Fibroblast of villous mesenchyme (primary cell): ENCODE measurements around the gene ENPEP. TPM values are rescaled to one million over a fixed set of nuclear protein-coding genes. Genes with fewer than 3 reads are reported as not detected.
"Not testable (repeated sequence)": the region's sequence is repeated elsewhere in the genome, so short reads cannot be mapped to it uniquely, and the experiment has no call there.

ENCODE experiments used
- DNase-seq: peaks from one replicate; pipeline ENCODE4 v3.0.0-alpha.2; 2010; ENCODE audit warnings: low read depth
- H3K4me3 ChIP-seq: 2 replicates; pipeline ENCODE4 v1.5.1; 2011; ENCODE audit warnings: low read depth, mild to moderate bottlenecking, low read length
- total RNA-seq: library from RNA; depleted of rRNA; stranded (reverse); fragments of >200 nt; gene quantifications from 2 replicates; pipeline ENCODE4 v1.2.3, GENCODE V29; 2012
- TF ChIP-seq, protein P1 (sequence below): IDR thresholded peaks from 2 replicates; pipeline ENCODE4 v1.5.1; 2012; ENCODE audit warnings: low read depth, mild to moderate bottlenecking, low read length; ENCODE audit not compliant: insufficient read depth

The ENPEP gene
- total RNA-seq, 1 donor = 0.43 TPM

DNA sequence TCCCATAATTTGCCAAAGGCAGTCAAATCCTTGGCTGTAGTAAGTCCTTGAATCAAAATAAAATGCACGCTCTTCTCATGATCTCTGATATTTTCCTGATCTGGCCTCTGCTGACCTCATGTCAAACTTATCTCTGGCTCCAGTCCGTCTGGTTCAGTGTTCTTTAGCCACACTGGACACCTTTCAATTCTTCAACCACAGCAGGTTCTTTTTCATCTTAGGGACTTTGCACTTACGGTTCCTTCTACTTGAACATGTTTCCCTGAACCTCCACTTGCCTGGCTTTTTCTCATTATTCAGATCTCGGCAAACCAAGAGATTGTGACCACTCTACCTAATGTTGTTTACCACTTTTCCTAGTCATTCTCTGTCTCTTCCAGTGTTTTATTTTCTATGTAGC is 10.3 kb downstream of the ENPEP start:
- no peak overlapping the region for H3K4me3 ChIP-seq
- TF ChIP-seq, protein P1, sequence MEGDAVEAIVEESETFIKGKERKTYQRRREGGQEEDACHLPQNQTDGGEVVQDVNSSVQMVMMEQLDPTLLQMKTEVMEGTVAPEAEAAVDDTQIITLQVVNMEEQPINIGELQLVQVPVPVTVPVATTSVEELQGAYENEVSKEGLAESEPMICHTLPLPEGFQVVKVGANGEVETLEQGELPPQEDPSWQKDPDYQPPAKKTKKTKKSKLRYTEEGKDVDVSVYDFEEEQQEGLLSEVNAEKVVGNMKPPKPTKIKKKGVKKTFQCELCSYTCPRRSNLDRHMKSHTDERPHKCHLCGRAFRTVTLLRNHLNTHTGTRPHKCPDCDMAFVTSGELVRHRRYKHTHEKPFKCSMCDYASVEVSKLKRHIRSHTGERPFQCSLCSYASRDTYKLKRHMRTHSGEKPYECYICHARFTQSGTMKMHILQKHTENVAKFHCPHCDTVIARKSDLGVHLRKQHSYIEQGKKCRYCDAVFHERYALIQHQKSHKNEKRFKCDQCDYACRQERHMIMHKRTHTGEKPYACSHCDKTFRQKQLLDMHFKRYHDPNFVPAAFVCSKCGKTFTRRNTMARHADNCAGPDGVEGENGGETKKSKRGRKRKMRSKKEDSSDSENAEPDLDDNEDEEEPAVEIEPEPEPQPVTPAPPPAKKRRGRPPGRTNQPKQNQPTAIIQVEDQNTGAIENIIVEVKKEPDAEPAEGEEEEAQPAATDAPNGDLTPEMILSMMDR = no peak
- DNase-seq = no peak

DNA sequence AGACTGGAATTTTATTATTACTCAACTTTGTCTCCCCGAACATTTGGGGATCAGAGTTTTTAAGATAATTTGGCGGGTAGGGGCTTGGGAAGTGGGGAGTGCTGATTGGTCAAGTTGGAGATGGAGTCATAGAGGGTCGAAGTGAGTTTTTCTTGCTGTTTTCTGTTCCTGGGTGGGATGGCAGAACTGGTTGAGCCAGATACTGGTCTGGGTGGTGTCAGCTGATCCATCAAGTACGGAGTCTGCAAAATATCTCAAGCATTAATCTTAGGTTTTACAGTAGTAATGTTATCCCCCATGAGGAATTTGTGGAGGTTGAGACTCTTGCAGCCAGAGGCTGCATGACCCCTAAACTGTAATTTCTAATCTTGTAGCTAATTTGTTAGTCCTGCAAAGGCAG is 10.9 kb downstream of the ENPEP start:
- DNase-seq, H3K4me3 ChIP-seq: not testable (repeated sequence)

DNA sequence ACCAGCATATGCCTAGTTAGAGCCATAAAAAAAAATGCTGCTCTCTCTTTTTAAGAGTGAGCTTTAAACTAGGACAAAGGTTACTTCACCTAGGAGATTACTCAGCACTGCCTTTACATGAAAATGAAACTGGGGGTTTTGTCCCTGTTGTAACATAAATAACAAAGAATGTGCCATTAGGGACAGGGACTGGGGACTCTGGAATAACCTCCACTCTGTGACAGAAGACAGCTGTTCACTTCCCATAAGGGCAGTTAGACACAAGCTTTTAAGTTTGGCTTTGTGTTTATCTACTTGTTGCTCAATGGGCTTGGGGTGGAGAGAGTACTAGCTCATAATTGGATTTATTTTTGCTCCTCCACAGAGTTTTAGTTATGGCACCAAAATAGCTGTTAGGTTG is 11.9 kb downstream of the ENPEP start:
- H3K4me3 ChIP-seq = no peak overlapping the region
- DNase-seq = peak; percentile 34
- TF ChIP-seq, protein P1 = no peak

DNA sequence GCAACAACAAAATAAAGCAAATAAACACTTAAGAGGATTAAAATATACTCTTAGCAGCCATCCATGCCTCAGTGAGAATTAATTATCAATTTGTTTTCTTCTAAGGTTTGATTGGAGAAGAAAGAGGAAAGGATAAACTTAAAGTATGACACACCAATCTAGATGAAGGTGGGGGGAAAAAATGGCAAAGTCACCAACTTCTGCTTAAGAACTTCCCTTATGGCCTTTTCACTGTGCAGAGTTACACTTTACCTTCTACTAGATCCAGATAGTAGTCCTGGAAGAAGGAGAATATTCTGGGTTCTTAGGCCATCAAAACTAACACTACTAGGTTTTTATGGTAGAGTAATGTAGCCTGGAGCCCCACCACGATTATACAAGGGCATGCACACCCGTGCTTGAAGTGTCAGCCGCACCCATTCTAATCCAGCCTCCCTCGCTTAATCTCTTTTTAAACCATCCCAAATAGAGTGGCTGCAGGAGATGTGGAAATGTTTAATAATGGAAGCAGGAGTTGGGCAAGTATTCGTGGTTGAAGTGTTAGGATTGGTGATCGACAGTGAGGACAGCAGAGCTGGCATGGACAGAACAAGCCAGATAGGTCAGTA is 14.1 kb downstream of the ENPEP start:
- no peak for DNase-seq
- H3K4me3 ChIP-seq = no peak overlapping the region
- TF ChIP-seq, protein P1 = no peak

DNA sequence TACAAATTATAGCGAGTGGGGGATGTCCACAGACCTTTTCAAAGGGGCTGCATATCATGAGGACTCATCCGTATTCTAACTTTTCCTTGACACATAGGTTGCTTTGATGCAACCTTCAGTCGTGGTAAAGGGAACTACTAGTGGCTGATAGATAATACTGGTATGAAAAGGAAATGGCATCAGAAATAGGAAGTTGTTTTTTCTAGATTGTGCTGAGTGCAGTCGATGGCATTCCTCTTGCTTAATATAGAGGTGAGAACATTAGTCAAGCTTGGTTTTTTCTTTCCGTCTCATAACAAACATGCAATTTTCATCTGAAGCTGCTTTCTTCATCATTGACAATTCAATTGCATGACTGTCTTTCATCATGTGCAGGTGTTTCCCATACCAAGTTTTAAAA is 16.6 kb downstream of the ENPEP start:
- TF ChIP-seq, protein P1 = no peak
- DNase-seq = no peak
- H3K4me3 ChIP-seq = no peak overlapping the region

DNA sequence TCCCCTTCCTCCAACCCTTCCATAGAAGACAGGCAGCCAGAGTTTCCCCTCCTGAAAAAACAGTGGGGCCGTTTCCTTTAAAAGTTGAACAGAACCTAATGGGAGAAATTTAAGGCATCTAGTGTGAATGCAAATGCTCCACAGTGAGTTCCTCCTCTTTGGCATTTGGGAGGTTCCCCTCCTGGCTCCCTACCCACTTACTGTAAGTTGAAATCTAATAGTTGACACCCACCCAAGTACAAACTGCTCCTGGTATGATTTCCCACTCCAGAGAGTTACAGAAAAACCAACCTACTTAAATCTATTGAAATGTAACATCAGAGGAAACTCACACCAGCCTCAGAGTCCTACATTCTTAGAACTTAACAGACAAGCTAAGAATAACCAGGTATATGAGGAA is 17.6 kb downstream of the ENPEP start:
- no peak overlapping the region for H3K4me3 ChIP-seq
- no peak for DNase-seq
- TF ChIP-seq, protein P1 = no peak

DNA sequence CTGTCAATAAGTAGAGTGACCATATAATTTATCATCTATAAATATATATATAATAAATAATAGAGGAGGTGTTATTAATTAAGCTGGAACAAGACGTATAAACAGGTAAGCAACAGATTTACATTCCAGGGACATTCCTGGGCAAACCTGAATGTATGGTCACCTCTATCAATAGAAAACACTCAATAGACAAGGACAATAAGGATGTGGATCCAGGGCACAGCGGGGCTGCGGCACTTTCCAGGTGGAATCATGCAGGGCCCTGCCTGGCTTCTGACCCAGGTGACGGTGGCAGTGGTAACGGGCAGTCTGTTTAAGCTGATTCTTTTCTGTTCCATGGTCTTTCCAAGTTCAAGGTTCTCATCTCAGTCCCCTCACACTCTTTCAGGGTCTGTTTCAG is 22.5 kb downstream of the ENPEP start:
- no peak for DNase-seq
- no peak overlapping the region for H3K4me3 ChIP-seq
- TF ChIP-seq, protein P1 = no peak

DNA sequence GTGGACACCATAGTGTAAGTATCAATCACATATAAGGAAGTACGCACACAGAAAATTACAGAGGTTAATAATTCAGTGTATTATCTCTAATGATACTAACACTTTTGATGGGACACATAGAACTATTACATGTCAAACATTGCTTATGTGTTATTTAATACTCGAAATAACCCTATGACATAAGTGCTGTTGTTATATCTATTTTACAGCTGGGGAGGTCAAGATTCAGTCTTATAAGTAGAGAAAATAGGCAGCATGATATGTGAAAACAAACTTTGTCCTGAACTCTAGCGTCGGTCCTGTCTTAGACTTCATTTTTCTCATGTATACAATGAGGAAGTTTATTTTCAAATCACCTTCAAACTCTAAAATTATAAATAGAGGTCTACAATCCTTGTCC is 23.2 kb downstream of the ENPEP start:
- no peak overlapping the region for H3K4me3 ChIP-seq
- TF ChIP-seq, protein P1 = no peak
- no peak for DNase-seq
